ENCODE measurements around the gene OPRM1.

- no peak for TF ChIP-seq CTCF (IDR thresholded peaks at IDR 0.05; ENCODE audit: low read depth, low read length)
- TF ChIP-seq EZH2phosphoT487 (IDR thresholded peaks at IDR 0.05; ENCODE audit: low read depth) = no peak
Measured at GRCh38 chr6:154257067-154257466, 218.0 kb downstream of the OPRM1 start.

All from OCI-LY3 (cell line).